GM18909 (cell line): ENCODE data around the gene PARD3.

ENCODE experiments used
- ATAC-seq: cut with Tn5 transposase; IDR thresholded peaks from one replicate; pipeline ENCODE4 v1.9.1; 2021; ENCODE audit warnings: mild to moderate bottlenecking; ENCODE audit not compliant: unreplicated experiment, poor library complexity

PARD3 gene

DNA sequence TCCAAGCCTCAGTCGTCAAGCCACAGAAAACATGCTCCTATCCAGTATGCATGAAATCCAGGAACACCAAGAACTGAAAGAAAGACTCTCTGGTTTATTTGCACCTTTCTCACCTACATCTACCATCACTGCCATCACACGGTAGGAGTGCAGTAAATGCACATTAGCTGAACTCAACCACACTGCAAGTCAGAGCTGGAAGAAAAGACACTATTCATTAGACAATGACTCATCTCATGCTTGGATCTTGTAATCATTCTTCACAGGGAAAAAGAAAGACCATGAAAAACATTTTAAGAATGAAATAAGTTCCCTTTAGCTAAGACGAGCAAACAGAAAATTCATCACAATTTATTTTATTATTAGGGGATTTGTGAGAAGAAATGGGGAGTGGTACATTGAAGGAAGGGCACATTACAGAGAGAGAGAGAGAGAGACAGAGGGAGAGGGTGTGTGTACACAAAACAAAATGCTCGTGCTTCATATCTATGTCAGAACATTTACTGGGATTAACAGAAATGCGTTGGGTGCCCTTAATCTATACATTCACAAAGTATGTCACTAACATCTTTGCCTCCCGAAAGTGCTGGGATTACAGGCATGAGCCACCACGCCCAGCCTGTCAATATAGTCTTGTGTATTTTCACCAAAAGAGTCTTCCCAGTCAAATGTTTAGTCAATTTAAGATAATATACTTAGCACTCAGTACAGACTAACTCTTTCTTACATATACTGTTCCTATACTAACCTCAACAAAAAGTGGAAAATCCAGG, 324.9 kb downstream of the PARD3 start:
- ATAC-seq, result no peak

DNA sequence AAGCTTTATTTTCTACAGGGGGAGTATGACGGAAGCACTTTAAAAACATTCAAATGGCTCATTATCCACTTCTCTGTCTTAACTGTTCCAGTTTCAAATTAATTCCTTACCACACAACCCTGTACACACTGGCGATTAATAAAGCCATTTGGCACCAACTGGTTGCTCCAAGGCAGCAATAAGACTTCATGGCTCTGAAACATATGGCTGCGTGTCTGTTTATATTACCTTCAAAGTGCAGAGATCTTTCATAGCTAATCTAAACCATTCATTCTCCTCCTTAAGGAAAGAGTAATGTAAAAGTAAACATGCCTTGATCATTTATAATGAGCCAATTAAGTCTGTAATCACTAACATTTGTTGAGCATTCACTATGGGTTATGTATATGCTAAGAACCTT, 325.7 kb downstream of the PARD3 start:
- no peak for ATAC-seq

DNA sequence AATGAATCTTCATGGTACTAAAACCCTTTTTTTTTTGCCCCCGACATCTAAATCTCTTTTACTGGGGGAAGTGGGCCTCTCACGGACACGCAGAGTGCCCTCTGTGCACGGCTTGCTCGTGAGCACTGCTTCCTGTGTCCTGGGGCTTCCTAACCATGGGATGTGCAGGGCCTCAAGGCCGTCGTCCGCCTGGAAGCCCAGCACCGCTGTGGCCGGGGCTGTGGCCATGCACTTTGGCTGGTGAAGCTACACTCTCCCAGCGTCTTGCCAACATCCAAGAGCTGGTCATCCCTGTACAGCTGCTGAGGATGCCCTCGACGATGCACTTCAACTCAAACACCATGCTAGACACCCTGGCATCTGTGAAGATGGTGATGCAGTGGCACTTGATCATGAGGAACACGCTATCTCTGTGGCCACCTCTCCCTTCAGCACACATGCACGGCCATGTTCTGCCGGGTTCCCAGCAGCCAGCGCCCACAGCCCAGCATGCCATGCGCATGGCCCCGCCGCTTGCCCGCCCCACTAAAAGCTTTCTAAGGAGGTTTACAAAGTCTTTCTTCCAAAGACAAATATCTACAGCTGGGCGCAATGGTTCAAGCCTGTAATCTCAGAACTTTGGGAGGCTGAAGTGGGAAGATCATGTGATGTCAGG, 326.5 kb downstream of the PARD3 start:
- ATAC-seq, result no peak

DNA sequence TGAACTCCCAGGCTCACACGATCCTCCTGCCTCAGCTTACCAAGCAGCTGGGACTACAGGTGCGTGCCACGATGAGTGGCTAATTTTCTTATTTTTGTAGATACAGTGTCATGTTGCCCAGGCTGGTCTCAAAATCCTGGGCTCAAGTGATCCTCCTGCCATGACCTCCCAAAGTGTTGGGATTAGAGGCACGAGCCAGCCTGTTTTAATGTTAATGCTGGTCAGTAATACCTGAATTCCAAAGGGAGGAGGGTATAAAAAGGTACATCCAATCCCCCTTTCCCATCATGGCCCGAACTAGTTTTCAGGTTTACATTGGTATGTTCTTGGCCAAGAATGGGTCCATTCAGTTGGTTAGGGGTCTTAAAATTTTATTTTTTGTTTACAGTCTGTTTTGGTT, 329.1 kb downstream of the PARD3 start:
- ATAC-seq, result no peak

DNA sequence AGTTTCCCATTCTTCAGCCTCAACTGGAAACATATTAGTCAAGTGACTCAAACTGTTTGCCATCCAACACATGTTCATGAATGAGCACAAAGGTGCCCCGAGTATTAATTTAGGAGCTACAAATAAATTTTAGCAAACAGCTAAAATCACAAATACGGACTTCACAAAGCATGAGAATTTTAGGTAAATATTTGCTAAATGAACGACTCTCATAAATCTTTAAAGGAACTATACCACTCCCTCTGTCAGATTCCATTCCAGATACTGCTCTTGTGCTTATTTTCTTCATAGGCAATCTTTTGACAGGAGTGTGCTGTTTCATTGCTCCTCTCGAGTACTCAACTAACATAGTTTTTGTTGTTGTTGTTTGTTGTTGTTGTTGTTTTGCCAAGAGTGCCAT, 330.9 kb downstream of the PARD3 start:
- ATAC-seq, result no peak

DNA sequence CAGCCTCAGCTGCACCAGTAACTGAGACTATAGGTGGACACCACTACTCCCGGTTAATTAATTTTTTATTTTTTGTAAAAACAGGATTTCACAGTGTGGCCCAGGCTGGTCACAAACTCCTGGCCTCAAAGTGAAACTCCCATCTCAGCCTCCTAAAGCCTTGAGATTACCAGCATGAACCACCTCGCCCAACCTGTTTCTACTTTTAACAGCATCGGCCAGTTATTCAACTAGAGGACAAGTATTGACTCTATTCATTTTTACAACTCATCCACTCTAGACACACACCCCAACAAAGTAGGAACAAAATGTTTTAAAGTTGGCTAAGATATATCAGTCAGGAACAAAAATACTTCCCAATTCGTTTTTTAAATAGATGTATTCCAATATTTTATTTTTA, 334.8 kb downstream of the PARD3 start:
- ATAC-seq, result no peak

DNA sequence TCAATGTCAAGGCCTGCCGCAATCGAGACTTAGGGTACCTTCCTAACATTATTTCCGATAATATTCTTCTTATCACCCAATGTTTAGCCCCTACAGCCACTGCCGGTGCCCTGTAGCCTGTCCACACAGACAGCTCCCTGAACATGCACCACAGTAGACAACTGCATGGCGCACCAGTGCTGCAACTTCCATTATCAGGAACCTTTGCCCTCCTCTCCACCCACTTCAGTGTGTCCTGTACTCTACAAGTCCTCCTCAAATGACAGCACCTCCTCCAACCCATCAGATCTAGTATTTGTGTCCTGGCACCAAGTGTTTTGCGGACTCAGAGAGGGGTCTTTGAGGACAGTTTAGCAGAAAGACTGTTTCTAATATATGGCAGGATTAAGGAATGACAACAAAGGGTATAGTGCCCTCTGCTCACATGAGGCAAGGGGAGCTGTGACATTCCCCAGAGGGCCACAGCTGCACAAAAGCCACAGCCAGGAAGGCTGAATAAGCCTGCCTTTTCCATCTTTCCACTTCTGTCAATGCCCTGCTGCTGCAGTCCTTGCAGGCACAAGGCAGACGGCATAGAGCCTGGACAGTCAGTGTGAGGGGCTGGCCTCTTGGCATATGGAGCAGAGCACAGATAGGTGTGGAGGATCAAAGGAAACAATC, 335.4 kb downstream of the PARD3 start:
- ATAC-seq, result no peak

DNA sequence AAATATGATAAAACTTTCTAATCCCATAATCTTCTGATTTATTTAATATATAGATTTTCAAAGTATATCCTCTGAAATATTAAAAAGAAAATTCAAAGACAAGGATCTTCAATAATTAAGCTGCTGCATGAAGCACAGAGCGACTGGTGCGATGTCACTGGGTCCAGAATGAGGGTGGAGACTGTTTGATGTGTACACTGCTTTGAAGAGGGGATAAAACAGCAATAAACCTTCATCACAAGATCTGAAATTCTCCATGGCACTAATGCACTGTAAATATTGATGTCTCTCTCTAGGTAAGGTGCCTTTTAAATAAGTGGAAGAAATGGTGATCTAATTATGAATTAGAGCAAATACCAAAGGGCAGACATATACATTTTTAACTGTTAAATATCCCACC, 337.8 kb downstream of the PARD3 start:
- no peak for ATAC-seq

DNA sequence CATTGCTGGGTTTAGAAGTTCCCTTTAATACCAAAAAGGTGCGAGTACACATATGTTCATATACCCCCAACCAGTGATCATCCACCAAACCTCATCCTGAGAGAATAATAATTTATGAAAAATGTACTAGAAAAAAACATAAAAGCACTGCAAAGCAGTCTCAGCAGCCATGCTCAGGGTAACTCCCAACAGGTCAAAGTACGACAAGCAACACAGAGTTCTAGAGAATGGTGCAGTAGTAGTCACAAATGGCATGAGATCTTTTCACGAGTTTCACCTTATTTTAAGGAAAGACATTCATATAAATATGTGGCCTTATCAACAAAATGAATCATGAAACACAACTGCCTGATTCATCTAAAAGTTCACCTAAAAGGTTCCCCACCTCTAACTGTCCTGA, 338.5 kb downstream of the PARD3 start:
- ATAC-seq, result no peak

DNA sequence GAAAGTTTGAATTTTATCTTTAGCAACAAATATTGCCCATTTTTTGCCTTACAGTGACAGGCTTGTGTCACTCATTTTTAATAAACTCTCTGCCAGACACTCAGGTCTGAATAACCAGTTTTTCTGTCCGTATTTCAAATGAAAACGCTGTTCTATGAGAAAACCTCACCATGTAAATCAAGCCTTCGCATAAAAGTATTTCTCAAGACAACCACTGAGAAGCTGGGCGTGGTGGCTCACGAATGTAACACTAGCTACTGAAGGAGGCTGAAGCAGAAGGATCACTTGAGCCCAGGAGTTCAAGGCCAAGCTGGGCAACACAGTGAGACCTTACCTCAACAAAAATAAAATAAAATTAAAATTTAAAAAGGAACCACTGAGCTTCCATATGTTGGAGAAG, 339.3 kb downstream of the PARD3 start:
- no peak for ATAC-seq

DNA sequence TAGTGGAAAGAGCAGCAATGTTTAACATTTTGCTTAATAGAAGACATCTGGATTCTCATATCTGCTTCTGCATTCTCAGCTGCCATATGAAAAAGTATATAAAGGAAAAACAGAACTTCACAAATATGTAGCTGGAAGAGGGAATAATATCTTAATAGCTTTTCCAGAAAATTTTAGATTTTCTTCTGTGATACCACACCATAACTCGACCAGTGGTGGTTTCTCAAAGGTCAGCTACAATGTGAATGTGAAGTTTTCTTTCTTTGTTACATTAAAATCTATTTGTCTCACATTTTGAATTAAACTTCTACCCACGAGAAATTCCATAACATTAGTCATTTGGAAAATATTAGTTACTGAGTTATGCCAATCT, 339.8 kb downstream of the PARD3 start:
- ATAC-seq, result no peak

DNA sequence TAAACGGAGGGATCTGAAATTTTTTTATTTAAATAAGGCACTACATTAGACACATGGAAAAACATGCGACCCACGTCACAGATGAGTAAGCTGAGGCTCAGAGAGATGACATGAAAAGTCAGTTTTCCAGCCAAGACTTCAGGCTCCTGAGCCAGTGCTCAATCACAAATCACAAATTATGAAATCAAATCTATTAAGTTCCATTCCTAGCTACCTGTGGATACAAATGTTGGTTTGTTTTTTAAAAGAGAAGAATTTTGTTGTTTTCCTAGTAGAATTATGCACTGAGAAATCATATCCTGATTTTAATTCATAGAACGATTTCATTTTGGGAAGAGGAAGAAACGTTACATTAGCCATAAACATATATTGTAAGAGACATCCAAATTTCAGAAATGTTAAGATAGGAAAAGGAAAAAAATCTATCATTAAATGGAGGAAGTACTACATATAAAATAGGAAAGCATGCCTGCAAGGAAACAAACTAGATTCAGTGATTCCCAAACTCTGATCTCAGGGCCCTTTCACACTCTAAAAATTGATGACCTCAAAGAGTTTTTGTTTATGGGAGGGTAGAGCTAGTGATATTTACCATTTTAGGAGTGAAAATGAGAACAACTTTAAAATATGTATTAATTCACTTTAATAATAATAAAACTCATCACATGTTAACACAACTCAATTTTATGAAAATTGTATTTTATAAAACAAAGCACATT, 340.4 kb downstream of the PARD3 start:
- no peak for ATAC-seq

DNA sequence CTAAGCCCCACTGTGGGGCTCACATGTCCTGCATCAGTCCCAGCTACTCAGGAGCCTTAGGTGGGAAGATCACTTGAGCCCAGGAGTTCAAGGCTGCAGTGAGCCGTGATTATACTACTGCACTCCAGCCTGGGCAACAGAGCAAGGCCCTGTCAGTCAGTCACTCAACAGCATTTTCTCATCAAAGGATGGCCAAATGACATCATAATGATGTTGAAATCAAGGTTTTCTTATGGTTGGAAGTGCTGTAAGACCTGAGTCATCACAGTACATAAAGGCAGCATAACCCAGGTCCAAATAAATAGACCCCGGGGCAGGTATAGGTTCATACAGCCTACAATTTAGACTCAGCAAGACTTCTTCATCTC, 341.1 kb downstream of the PARD3 start:
- ATAC-seq, result no peak

DNA sequence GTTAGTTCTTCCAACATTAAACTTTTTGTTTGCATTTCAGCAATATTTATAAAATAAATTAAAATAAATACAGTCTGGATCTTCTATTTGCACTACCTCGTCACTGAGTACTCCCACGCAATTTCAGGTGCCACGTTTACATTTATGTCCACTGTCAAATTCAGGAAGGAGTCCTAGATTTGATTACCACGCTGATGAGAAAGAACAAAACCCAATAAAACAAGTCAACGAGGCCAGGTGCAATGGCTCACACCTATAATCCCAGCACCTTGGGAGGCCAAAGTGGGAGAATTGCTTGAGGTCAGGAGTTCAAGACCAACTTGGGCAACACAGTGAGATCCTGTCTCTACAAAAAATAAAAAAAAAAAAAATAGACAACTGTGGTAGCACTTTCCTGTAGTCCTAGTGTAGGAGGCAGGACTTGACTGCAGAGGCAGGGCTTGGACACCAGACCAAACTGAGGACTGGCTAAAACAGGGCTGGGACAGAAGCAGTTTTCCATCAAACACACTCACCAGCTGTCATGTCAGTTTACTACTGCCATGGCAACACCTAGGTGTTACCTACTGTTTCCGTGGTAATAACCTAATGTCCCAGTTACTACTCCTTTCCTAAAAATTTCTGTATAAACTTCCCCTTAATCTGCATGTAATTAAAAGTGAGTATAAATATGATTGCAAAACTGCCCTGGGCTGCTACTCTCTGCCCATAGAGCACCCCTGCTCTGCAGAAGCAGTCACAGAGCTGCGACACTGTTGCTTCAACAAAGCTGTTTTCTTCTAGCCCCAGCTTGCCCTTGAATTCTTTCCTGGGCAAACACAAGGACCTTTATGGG, 341.7 kb downstream of the PARD3 start:
- ATAC-seq, result no peak

DNA sequence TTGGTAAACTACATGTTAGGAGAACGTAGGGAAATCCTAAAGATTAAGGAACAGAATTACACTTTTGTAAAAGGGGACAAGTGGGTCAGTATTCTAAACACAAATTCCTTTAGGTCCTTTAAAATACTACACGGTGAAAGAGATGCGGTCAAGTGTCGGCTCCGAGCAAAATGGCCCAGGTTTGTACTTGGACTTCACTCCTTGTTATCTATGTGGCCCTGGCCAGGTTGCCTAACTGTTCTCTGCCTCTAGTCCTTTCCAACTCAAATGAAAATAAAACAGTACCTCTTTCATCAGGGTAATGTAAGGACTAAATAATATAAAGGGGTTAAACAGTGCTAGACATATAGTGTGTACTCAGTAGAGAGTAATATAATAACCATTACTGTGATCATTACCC, 344.8 kb downstream of the PARD3 start:
- ATAC-seq, result no peak

DNA sequence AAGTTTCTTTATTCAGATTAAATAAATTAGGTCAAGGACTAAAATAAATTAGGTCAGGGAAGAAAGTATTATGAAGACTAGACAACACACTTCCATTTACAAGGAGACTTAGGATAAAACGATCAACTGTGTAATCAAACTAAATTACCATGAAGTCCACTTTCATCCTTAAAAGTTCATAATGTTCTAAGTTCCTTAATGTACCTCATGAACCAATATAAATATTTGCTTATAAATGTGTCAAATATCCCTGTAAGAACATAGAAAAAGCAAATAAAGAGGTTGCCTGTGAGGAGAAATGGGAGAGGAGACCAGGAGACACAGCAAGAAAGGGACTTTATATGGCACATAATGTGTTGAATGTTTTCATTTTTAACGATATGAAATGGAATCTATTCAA, 345.6 kb downstream of the PARD3 start:
- ATAC-seq, result no peak

DNA sequence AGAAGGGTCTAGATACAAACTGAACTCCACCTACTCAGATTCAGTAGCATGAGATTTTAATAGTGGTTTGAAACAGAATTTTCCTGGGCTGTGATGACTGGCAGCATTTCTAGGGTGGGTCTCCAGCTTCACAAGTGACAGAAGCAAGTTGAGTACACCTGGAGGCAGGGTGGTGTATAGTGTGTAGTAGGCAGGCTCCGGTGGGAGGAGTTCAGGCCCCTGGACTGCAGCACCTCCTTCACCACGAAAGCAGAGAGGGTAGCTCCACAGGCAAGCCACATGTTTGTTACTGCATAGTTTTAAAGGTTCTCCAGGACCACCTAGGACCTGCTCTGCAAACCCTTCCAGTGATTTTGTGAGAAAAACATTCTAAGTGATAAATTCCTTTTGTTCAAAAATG, 347.2 kb downstream of the PARD3 start:
- no peak for ATAC-seq

DNA sequence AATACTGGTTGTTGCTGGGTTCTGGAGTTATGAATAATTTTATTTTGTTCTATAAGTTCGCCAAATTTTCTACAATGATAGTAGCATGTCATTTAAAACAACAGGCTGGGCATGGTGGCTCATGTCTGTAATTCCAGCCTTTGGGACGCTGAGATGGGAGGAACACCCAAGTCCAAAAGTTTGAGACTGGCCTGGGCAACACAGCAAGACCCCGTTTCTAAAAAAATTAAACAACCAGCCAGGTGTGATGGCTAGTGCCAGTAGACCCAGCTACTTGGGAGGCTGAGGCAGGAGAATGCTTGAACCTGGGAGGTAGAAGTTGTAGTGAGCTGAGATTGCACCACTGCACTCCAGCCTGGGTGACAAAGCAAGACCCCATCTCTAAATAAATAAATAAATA, 347.7 kb downstream of the PARD3 start:
- no peak for ATAC-seq

DNA sequence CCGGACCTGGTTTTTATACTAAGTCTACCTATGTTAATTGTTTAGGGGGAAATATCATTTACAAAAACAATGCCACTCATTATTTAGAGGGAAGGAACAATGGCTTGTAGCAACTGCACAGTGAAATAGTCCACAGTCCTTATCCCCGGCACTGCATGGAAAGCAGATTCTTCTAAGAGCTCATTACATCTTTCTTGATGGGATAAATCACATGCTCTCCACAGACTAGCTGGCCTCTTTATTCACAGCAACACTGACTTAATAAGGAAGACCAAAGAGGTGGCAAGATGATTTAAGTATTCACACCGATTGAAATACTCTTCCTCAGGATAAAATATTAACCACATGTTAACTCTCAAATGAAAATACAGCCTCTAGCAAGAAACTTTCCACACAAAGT, 349.4 kb downstream of the PARD3 start:
- ATAC-seq, result no peak

DNA sequence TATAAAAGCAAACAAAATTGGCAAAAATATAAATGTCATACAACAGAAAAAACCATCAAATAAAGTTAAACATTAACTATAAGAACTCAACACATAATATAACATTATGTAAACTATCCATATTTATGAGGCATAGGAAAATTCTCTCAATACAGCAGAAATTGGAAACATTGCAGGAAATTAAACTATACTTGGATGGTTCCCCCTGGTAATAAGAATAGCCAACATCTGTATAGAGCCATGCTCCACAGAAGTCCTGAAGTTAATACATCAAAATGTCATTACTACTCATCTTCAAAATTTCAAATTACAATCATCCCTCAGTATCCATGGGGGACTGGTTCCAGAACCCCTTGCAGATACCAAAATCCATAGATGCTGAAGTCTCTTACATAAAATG, 350.5 kb downstream of the PARD3 start:
- no peak for ATAC-seq
